ENCODE results near the gene CNTN5.
A peak's percentile ranks its signal among the peaks of the same experiment; 100 is the strongest.

CNTN5 gene

DNA sequence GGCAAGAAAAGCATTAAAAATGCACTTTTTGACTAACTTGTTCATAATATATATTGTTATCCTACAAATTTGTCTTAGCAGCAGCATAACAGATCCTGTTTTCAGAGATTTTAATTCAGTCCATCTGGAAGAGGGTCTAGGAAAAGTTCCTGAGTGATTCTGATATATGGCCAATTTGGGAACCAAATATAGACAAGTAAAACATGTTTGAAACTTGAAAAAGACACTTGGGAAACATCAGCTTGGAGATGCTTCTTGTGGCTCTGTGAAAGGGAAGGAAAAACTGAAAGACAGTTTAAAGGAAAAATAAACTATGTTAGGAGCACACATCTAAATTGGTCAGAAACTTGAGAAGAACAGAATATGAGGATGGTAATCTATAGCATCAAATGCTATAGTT is 697.5 kb downstream of the CNTN5 start:
- no peak for DNase-seq (ENCODE audit: low spot score)
- TF ChIP-seq CTCF (IDR thresholded peaks at IDR 0.05; ENCODE audit: borderline replicate concordance, control extremely low read depth, extremely low read depth, insufficient read depth, missing control alignments): no peak
- in situ Hi-C loops (cut with MboI; ENCODE audit: low sequenced_read_pairs, unreplicated experiment): no loop called here

DNA sequence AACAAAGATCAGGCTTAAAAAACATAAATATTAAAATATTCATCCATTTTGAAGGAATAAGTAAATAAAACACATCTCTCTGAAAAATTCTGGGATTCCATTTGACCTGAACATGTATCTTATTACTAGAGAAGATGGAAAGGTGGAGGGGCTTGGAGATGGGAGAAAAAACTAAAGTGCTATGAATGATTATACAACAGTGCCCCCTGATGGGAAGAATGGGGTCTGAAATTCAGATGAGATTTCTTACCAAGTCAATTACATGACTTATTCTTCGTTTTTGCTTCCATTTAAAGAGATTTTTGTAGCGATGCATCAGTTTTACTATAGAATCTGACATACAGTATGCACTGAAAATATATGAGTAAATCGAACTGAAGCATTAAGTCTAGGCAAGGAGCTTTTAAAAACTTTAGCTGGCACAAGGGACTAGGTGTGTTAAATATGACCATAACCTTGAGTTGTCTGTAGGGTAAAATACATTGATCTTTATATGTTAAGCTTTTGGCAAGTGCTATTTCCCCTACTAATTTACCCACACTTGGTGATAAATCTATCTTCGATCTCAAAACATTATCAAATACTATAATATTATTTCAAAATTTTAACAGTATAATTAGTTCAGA is 718.8 kb downstream of the CNTN5 start:
- in situ Hi-C loops (cut with MboI; ENCODE audit: low sequenced_read_pairs, unreplicated experiment): no loop called here
- no peak for TF ChIP-seq CTCF (IDR thresholded peaks at IDR 0.05; ENCODE audit: borderline replicate concordance, control extremely low read depth, extremely low read depth, insufficient read depth, missing control alignments)
- DNase-seq (ENCODE audit: low spot score): peak; percentile 22

DNA sequence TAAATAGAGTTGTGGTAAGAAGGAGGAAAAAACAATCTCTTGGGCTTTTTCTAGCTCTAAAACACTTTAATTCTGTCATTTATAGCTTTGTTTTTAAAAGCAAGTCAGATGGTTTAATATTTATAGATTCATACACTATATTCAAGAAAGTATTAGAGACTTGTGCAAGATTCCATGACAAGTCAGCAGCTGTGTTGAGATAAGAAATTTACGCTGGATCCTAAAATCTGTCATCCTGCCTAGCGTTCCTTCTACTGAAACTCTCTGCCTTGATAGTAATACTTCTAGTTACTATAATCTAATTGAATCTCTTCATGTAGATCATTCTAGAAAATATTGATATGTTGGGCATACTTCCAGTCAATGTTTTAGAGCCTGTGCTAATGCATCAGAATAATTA is 721.8 kb downstream of the CNTN5 start:
- DNase-seq (ENCODE audit: low spot score): no peak
- in situ Hi-C loops (cut with MboI; ENCODE audit: low sequenced_read_pairs, unreplicated experiment): no loop called here
- no peak for TF ChIP-seq CTCF (IDR thresholded peaks at IDR 0.05; ENCODE audit: borderline replicate concordance, control extremely low read depth, extremely low read depth, insufficient read depth, missing control alignments)

DNA sequence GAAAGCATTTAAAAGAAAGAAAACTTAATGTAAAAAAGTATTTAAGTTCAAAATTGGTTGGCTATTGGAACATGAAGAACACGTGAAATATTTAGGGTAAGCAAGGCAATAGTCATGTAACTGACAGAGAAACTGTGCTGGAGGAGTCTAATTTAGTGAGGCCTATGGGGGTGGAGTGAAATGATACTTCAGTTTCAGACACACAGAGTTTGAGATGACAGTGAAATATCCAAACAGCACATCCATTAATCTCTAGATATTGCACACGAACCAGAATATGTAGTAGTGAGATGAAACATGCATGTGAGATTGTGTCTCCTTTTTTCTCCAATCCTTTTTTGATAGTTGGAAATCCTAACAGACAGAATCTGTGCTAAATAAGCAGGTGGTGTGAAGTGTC is 739.0 kb downstream of the CNTN5 start:
- no peak for DNase-seq (ENCODE audit: low spot score)
- in situ Hi-C loops (cut with MboI; ENCODE audit: low sequenced_read_pairs, unreplicated experiment): no loop called here
- no peak for TF ChIP-seq CTCF (IDR thresholded peaks at IDR 0.05; ENCODE audit: borderline replicate concordance, control extremely low read depth, extremely low read depth, insufficient read depth, missing control alignments)

- no peak for DNase-seq (ENCODE audit: low spot score)
- no peak for TF ChIP-seq CTCF (IDR thresholded peaks at IDR 0.05; ENCODE audit: borderline replicate concordance, control extremely low read depth, extremely low read depth, insufficient read depth, missing control alignments)
- in situ Hi-C loops (cut with MboI; ENCODE audit: low sequenced_read_pairs, unreplicated experiment): no loop called here
Measured at GRCh38 chr11:99766811-99767210, 746.1 kb downstream of the CNTN5 start.

GRCh38 chr11:99773646-99774045 is 752.9 kb downstream of the CNTN5 start:
- in situ Hi-C loops (cut with MboI; ENCODE audit: low sequenced_read_pairs, unreplicated experiment): no loop called here
- no peak for DNase-seq (ENCODE audit: low spot score)
- TF ChIP-seq CTCF (IDR thresholded peaks at IDR 0.05; ENCODE audit: borderline replicate concordance, control extremely low read depth, extremely low read depth, insufficient read depth, missing control alignments): no peak
